Activated CD8-positive, alpha-beta memory T cell treated with anti-CD3 and anti-CD28 coated beads for 36 hours (primary cell): ENCODE measurements around the gene KRT16. TPM values are rescaled to one million over a fixed set of nuclear protein-coding genes. Genes with fewer than 3 reads are reported as not detected.
"Not testable (repeated sequence)": the region's sequence is repeated elsewhere in the genome, so short reads cannot be mapped to it uniquely, and the experiment has no call there.

ENCODE experiments used
- CTCF ChIA-PET: fragments of 350-600 bp; sonication (Branson Sonifier 250); formaldehyde crosslinking; loops from one replicate; lab custom pipeline; 2021; ENCODE audit warnings: antibody characterized with exemption; lab: Charles Lee
- POLR2A ChIA-PET: fragments of 350-600 bp; sonication (Branson Sonifier 250); formaldehyde crosslinking; loops from one replicate; lab custom pipeline; 2021; ENCODE audit warnings: antibody characterized with exemption; lab: Charles Lee
- total RNA-seq, 2 experiments: library from RNA; stranded (reverse); gene quantifications; one replicate each; pipeline ENCODE4 v1.2.3, GENCODE V29; 2021

KRT16 gene
- total RNA-seq, result not detected

- POLR2A ChIA-PET, CTCF ChIA-PET: not testable (repeated sequence)
Measured at GRCh38 chr17:41612376-41613160, at the start of gene KRT16. Gene KRT16, minus strand, starts transcription at chr17:41612767. Its CDS starts 79 bp downstream, at chr17:41612688.

- POLR2A ChIA-PET, result no interaction called here
Measured at GRCh38 chr17:41660221-41660711, 47.7 kb upstream of the KRT16 start.

GRCh38 chr17:41659427-41660212 lies 47.1 kb upstream of the KRT16 start:
- POLR2A ChIA-PET, result no interaction called here
- CTCF ChIA-PET, result interaction anchor here (0.5 to 11.5 kb wide), 3 partner anchors 11 to 112 kb away, joined by 3 to 302 read pairs (median 75); no protein-coding TSS in a partner anchor

More at GRCh38 chr17:41660221-41660711, 47.7 kb upstream of the KRT16 start:
- CTCF ChIA-PET, result interaction anchor here (0.5 to 11.5 kb wide), 5 partner anchors 11 to 804 kb away, joined by 3 to 302 read pairs (median 3); no protein-coding TSS in a partner anchor

GRCh38 chr17:41658846-41659245 lies 46.3 kb upstream of the KRT16 start:
- ChIA-PET CTCF (interaction anchor here (2.9 kb wide), 1 partner anchor 11 kb away, joined by 12 read pairs; no protein-coding TSS in a partner anchor), POLR2A (no interaction called here)

GRCh38 chr17:41657936-41658335 lies 45.4 kb upstream of the KRT16 start:
- POLR2A ChIA-PET, result no interaction called here
- CTCF ChIA-PET, result interaction anchor here (2.9 kb wide), 1 partner anchor 10 kb away, joined by 12 read pairs; no protein-coding TSS in a partner anchor

GRCh38 chr17:41657176-41657754 lies 44.7 kb upstream of the KRT16 start:
- ChIA-PET POLR2A (interaction anchor here (1.5 kb wide), 1 partner anchor 32 kb away, joined by 3 read pairs; the partner anchor contains the start of gene EIF1), CTCF (interaction anchor here (2.9 kb wide), 1 partner anchor 9 kb away, joined by 12 read pairs; no protein-coding TSS in a partner anchor)

GRCh38 chr17:41656249-41657023 lies 43.9 kb upstream of the KRT16 start:
- ChIA-PET CTCF (interaction anchor here (1.0 to 2.9 kb wide), 2 partner anchors 8 to 107 kb away, joined by 3 to 12 read pairs; no protein-coding TSS in a partner anchor), POLR2A (interaction anchor here (1.5 kb wide), 1 partner anchor 33 kb away, joined by 3 read pairs; the partner anchor contains the start of gene EIF1)

GRCh38 chr17:41655611-41656111 lies 43.1 kb upstream of the KRT16 start:
- ChIA-PET POLR2A (interaction anchor here (1.5 kb wide), 1 partner anchor 33 kb away, joined by 3 read pairs; the partner anchor contains the start of gene EIF1), CTCF (interaction anchor here (2.9 kb wide), 1 partner anchor 7 kb away, joined by 12 read pairs; no protein-coding TSS in a partner anchor)

GRCh38 chr17:41654678-41655607 lies 42.4 kb upstream of the KRT16 start:
- ChIA-PET POLR2A (no interaction called here), CTCF (interaction anchor here (11.4 kb wide), 1 partner anchor 10 kb away, joined by 302 read pairs; no protein-coding TSS in a partner anchor)

- ChIA-PET POLR2A (no interaction called here), CTCF (interaction anchor here (1.3 to 11.4 kb wide), 2 partner anchors 11 to 105 kb away, joined by 7 to 302 read pairs; no protein-coding TSS in a partner anchor)
Measured at GRCh38 chr17:41653892-41654677, 41.5 kb upstream of the KRT16 start.

GRCh38 chr17:41653421-41653820 lies 40.9 kb upstream of the KRT16 start:
- CTCF ChIA-PET, result interaction anchor here (1.3 to 11.4 kb wide), 2 partner anchors 12 to 104 kb away, joined by 7 to 302 read pairs; no protein-coding TSS in a partner anchor
- POLR2A ChIA-PET, result no interaction called here

- ChIA-PET POLR2A (no interaction called here), CTCF (interaction anchor here (1.3 to 11.4 kb wide), 2 partner anchors 13 to 103 kb away, joined by 7 to 302 read pairs; no protein-coding TSS in a partner anchor)
Measured at GRCh38 chr17:41652461-41652970, 39.9 kb upstream of the KRT16 start.

GRCh38 chr17:41651625-41652460 lies 39.3 kb upstream of the KRT16 start:
- CTCF ChIA-PET, result interaction anchor here (11.4 kb wide), 1 partner anchor 13 kb away, joined by 302 read pairs; no protein-coding TSS in a partner anchor
- POLR2A ChIA-PET, result no interaction called here

- CTCF ChIA-PET, result interaction anchor here (0.6 to 11.4 kb wide), 3 partner anchors 14 to 114 kb away, joined by 4 to 302 read pairs (median 6); no protein-coding TSS in a partner anchor
- POLR2A ChIA-PET, result interaction anchor here (0.5 kb wide), 1 partner anchor 832 kb away, joined by 3 read pairs; no protein-coding TSS in a partner anchor
Measured at GRCh38 chr17:41650794-41651624, 38.4 kb upstream of the KRT16 start.
